ENCODE measurements around the gene REXO5.

GRCh38 chr16:20866801-20867200, 60.5 kb downstream of the REXO5 start:
- no peak for TF ChIP-seq POLR2A (IDR thresholded peaks at IDR 0.05; ENCODE audit: low read length)
- TF ChIP-seq GATA1 (IDR thresholded peaks at IDR 0.05; ENCODE audit: low read depth, low read length): no peak
